LNCaP clone FGC (cell line): ENCODE measurements around the gene DES.

Experiments
- DNase-seq: peaks from one replicate; pipeline ENCODE4 v3.0.0-alpha.2; 2011; ENCODE audit warnings: low read depth
- H3K4me3 ChIP-seq: 2 replicates; pipeline ENCODE4 v1.5.1; 2011; ENCODE audit warnings: mild to moderate bottlenecking, low read depth, low read length, control low read depth
- CTCF ChIP-seq: IDR thresholded peaks from 2 replicates; pipeline ENCODE4 v1.5.1; 2012; ENCODE audit warnings: mild to moderate bottlenecking; ENCODE audit not compliant: control insufficient read depth, insufficient read depth; ENCODE audit errors: extremely low read depth

DES gene

DNA sequence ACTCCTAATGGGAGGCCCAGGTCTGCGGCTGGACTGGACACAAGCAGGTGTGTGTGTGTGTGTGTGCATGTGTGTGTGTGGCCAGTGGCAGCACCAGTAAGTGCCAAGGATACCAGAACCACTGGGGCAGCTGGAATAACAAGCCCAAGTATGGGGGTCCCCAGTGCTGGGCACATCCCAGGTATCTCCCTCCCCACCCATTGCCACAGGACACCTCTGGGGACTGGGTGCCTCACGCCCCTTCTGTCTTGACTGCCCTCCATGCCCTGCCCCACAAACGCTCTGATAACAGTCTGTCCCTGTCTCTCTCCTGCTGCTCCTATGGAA, 25.5 kb downstream of the DES start:
- DNase-seq: no peak
- no peak overlapping the region for H3K4me3 ChIP-seq
- no peak for TF ChIP-seq CTCF

DNA sequence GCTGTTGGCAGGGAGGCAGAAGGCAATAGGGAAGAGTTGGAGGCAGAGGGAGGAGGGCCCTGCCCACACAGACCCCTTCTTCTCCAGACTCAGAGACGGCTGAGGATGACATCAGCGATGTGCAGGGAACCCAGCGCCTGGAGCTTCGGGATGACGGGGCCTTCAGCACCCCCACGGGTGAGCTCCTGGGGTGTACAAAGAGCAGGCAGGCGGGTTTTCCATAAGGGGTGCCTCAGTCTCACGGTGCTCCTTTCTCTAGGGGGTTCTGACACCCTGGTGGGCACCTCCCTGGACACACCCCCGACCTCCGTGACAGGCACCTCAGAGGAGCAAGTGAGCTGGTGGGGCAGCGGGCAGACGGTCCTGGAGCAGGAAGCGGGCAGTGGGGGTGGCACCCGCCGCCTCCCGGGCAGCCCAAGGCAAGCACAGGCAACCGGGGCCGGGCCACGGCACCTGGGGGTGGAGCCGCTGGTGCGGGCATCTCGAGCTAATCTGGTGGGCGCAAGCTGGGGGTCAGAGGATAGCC, 26.5 kb downstream of the DES start:
- no peak for TF ChIP-seq CTCF
- no peak overlapping the region for H3K4me3 ChIP-seq

GRCh38 chr2:219445220-219445640, 27.1 kb downstream of the DES start:
- no peak for TF ChIP-seq CTCF
- H3K4me3 ChIP-seq: no peak overlapping the region
- DNase-seq: no peak

More for the DNA sequence above, 26.5 kb downstream of the DES start:
- DNase-seq: no peak

DNA sequence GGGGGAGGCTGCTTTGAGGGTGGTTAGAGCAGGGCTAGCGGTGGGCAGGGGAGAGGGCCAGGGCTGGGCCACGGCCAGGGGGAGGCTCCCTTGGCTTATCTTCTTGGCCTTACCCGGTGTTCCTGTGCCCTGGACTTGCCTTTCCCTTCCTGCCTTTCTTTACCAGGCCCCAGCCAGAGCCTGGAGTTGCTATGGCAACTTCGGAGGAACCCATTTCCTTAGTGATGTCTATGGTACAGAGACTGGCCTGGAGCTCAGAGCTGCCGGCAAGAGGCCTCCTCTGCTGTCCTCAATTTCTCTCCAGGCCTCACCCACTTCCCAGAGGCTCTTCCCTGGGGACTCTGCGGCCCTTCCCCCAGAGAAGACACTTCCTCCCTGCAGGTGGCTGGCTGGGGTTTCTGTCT, 27.9 kb downstream of the DES start:
- no peak for TF ChIP-seq CTCF
- no peak for DNase-seq
- H3K4me3 ChIP-seq: no peak overlapping the region

DNA sequence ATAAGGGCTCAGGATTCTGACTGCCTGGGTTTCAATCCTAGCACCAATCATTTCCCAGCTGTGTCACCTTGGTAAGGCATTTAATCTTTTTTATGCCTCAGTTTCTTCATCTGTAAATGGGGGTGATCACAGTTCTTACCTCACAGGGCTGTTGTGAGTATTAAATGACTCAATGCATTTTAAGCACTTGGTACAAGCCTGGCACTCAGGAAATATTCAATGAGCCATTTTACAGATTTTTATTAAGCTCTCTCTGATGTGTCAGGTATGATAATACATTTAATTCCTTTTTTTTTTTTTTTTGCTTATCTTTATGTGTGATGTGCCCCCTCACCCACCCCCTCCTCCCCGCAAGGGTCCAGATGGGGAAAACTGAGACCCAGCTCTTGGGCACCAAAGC, 28.5 kb downstream of the DES start:
- no peak overlapping the region for H3K4me3 ChIP-seq
- no peak for DNase-seq
- TF ChIP-seq CTCF: no peak

DNA sequence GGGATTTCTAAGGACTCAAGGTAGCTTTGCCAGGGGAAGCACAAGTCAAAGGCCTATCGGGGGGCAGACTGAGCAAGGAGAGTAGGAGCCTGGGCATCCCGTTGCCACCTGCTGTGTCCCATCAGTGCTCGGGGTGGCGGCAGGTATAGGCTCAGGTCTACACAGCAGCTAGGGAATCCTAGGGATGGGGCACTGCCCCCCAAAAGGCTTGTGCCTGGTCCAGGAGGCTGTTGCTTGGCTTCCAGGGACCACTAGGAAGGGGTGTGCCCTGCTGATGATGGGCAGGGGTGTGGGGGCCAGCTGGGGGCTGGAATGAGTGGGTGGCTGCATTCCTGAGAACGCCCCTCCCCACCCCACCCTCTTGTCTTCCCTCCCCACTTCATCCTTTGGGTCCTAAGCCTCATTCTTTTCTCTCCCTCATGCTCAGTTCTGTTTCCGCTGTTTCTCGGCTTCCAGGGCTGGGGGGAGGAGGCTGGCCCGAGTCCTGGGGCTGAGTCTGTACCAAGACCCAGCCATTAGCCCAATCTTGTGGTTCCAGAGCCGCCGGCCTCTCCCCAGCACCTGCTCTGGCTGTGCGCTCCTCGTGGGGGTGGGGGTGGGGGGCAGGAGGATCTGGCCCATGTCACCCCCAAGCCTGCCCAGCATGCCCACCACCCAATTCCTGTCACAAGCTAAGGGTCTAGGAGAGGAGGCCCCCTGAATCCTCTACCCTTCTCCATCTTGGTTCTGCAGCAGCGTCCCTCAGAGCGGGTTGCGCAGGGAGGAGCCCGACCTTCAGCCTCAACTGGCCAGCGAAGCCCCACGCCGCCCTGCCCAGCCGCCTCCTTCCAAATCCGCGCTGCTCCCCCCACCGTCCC, 29.3 kb downstream of the DES start:
- TF ChIP-seq CTCF: no peak
- H3K4me3 ChIP-seq: no peak overlapping the region
- no peak for DNase-seq
